HG02759 (cell line): ENCODE data around the gene MT1B.
"Not testable (repeated sequence)": the region's sequence is repeated elsewhere in the genome, so short reads cannot be mapped to it uniquely, and the experiment has no call there.

Experiments used
- ATAC-seq: cut with Tn5 transposase; IDR thresholded peaks from one replicate; pipeline ENCODE4 v1.9.1; 2021; ENCODE audit warnings: mild to moderate bottlenecking, moderate library complexity; ENCODE audit not compliant: unreplicated experiment

Gene MT1B

GRCh38 chr16:56618138-56618537 is 33.5 kb upstream of the MT1B start:
- no peak for ATAC-seq

- no peak for ATAC-seq
Measured at GRCh38 chr16:56620339-56620897, 31.3 kb upstream of the MT1B start.

- ATAC-seq: not testable (repeated sequence)
Measured at GRCh38 chr16:56621665-56622445, 29.8 kb upstream of the MT1B start.

GRCh38 chr16:56623184-56623583 is 28.5 kb upstream of the MT1B start:
- not testable (repeated sequence) for ATAC-seq

- ATAC-seq: no peak
Measured at GRCh38 chr16:56623637-56624036, 28.0 kb upstream of the MT1B start.

GRCh38 chr16:56625140-56625942 is 26.3 kb upstream of the MT1B start, which contains the start of gene MT1E:
Gene MT1E, plus strand, starts transcription at chr16:56625781. Its CDS starts 71 bp downstream, at chr16:56625852.
- ATAC-seq: peak; percentile 76

GRCh38 chr16:56625943-56626654 is 25.6 kb upstream of the MT1B start:
- peak; percentile 12 for ATAC-seq

GRCh38 chr16:56626685-56627084 is 25.0 kb upstream of the MT1B start:
- no peak for ATAC-seq

GRCh38 chr16:56628486-56629350 is 23.0 kb upstream of the MT1B start:
- ATAC-seq: no peak

GRCh38 chr16:56629531-56629930 is 22.2 kb upstream of the MT1B start:
- no peak for ATAC-seq

- peak; percentile 72 for ATAC-seq
Measured at GRCh38 chr16:56630134-56630533, 21.6 kb upstream of the MT1B start.

- ATAC-seq: no peak
Measured at GRCh38 chr16:56631197-56631596, 20.5 kb upstream of the MT1B start.

- no peak for ATAC-seq
Measured at GRCh38 chr16:56631832-56632155, 19.9 kb upstream of the MT1B start.

- ATAC-seq: no peak
Measured at GRCh38 chr16:56632156-56632847, 19.4 kb upstream of the MT1B start, which contains the start of gene MT1M. Gene MT1M, plus strand, starts transcription at chr16:56632659. Its CDS starts 73 bp downstream, at chr16:56632732.

- no peak for ATAC-seq
Measured at GRCh38 chr16:56632848-56633365, 18.8 kb upstream of the MT1B start.

- no peak for ATAC-seq
Measured at GRCh38 chr16:56633535-56633934, 18.2 kb upstream of the MT1B start.

GRCh38 chr16:56634715-56635440 is 16.8 kb upstream of the MT1B start:
- ATAC-seq: no peak

GRCh38 chr16:56635441-56635967 is 16.2 kb upstream of the MT1B start:
- no peak for ATAC-seq
